Airway epithelial cell (primary cell): ENCODE data around the gene ARHGEF39. TPM values are rescaled to one million over a fixed set of nuclear protein-coding genes. Genes with fewer than 3 reads are reported as not detected.

Experiments used
- total RNA-seq: library from RNA; depleted of rRNA; stranded (reverse); fragments of >200 nt; gene quantifications from 2 replicates; pipeline ENCODE4 v1.2.3, GENCODE V29; 2015

ARHGEF39 gene, protein sequence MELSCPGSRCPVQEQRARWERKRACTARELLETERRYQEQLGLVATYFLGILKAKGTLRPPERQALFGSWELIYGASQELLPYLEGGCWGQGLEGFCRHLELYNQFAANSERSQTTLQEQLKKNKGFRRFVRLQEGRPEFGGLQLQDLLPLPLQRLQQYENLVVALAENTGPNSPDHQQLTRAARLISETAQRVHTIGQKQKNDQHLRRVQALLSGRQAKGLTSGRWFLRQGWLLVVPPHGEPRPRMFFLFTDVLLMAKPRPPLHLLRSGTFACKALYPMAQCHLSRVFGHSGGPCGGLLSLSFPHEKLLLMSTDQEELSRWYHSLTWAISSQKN
- total RNA-seq = 5.5 and 6.5 TPM in 2 replicates

GRCh38 chr9:35664531-35665470 is at the start of gene ARHGEF39:
Gene ARHGEF39, minus strand, starts transcription at chr9:35665195. Its CDS starts 26 bp downstream, at chr9:35665169.

GRCh38 chr9:35689542-35690293 is 24.7 kb upstream of the ARHGEF39 start, which contains the start of gene TPM2:
Gene TPM2, minus strand, starts transcription at chr9:35689925. Its CDS starts 108 bp downstream, at chr9:35689817.

DNA sequence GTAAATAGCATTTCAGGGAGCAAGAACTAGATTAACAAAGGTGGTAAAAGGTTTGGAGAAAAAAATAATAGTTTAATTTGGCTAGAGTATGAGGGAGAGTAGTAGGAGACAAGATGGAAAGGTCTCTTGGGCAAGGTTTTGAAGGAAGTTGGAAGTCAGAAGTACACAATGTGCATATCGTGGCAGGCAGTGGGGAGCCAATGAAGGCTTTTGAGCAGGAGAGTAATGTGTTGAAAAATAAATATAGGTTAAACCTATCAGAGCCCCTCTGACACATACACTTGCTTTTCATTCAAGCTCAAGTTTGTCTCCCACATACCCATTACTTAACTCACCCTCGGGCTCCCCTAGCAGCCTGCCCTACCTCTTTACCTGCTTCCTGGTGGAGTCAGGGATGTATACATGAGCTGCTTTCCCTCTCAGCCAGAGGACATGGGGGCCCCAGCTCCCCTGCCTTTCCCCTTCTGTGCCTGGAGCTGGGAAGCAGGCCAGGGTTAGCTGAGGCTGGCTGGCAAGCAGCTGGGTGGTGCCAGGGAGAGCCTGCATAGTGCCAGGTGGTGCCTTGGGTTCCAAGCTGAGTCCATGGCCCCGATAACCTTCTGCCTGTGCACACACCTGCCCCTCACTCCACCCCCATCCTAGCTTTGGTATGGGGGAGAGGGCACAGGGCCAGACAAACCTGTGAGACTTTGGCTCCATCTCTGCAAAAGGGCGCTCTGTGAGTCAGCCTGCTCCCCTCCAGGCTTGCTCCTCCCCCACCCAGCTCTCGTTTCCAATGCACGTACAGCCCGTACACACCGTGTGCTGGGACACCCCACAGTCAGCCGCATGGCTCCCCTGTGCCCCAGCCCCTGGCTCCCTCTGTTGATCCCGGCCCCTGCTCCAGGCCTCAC is 8.4 kb upstream of the ARHGEF39 start, which contains the start of gene CA9:
Gene CA9, plus strand, starts transcription at position 797 of the 893 bp plus-strand sequence. Its CDS starts 32 bp downstream, at position 829.

GRCh38 chr9:35658137-35658967 is 6.6 kb downstream of the ARHGEF39 start, which contains the start of gene CCDC107:
Gene CCDC107, plus strand, starts transcription at chr9:35658292. Its CDS starts 88 bp downstream, at chr9:35658380.

GRCh38 chr9:35657546-35658136 is 7.4 kb downstream of the ARHGEF39 start, which contains the start of gene RMRP:
Gene RMRP, minus strand, starts transcription at chr9:35658019.

GRCh38 chr9:35650341-35651158 is 14.4 kb downstream of the ARHGEF39 start, which contains the start of gene SIT1:
Gene SIT1, minus strand, starts transcription at chr9:35650931. Its CDS starts 78 bp downstream, at chr9:35650853.

GRCh38 chr9:35618325-35618727 is 46.7 kb downstream of the ARHGEF39 start, which contains the start of gene CD72:
Gene CD72, minus strand, starts transcription at chr9:35618413. Its CDS starts 110 bp downstream, at chr9:35618303.

Other genes starting within 250 kb of the ARHGEF39 start
- 10.3 and 14.2 TPM in 2 replicates for gene RUSC2, start 175.1 kb downstream of the ARHGEF39 start, total RNA-seq
- 10.0 and 16.8 TPM in 2 replicates for gene TESK1, start 59.9 kb downstream of the ARHGEF39 start, total RNA-seq
- 0.56 TPM in 1 of 2 replicates, not detected in the other for gene CD72, start 46.8 kb downstream of the ARHGEF39 start, total RNA-seq
- not detected in 2 replicates for gene SIT1, start 14.3 kb downstream of the ARHGEF39 start, total RNA-seq
- 4,407 and 7,542 TPM in 2 replicates for gene RMRP, start 7.2 kb downstream of the ARHGEF39 start, total RNA-seq
- gene CCDC107, start 6.9 kb downstream of the ARHGEF39 start, total RNA-seq = 8.7 and 13.0 TPM in 2 replicates
- 39.5 and 44.6 TPM in 2 replicates for gene CA9, start 8.7 kb upstream of the ARHGEF39 start, total RNA-seq
- 256 and 320 TPM in 2 replicates for gene TPM2, start 24.7 kb upstream of the ARHGEF39 start, total RNA-seq
- 102 and 136 TPM in 2 replicates for gene TLN1, start 67.0 kb upstream of the ARHGEF39 start, total RNA-seq
- gene CREB3, start 67.5 kb upstream of the ARHGEF39 start, total RNA-seq = 41.8 and 47.8 TPM in 2 replicates
- gene GBA2, start 84.0 kb upstream of the ARHGEF39 start, total RNA-seq = 22.4 and 23.6 TPM in 2 replicates
- 14.4 and 17.4 TPM in 2 replicates for gene RGP1, start 84.1 kb upstream of the ARHGEF39 start, total RNA-seq
- not detected in 2 replicates for gene MSMP, start 89.1 kb upstream of the ARHGEF39 start, total RNA-seq
- 4.0 and 12.5 TPM in 2 replicates for gene NPR2, start 126.4 kb upstream of the ARHGEF39 start, total RNA-seq
- not detected in 2 replicates for gene SPAG8, start 147.1 kb upstream of the ARHGEF39 start, total RNA-seq
- gene HINT2, start 149.8 kb upstream of the ARHGEF39 start, total RNA-seq = 19.9 and 24.8 TPM in 2 replicates
- not detected in 2 replicates for gene FAM221B, start 163.5 kb upstream of the ARHGEF39 start, total RNA-seq
- gene TMEM8B, start 164.0 kb upstream of the ARHGEF39 start, total RNA-seq = 4.5 and 5.7 TPM in 2 replicates
- gene OR13J1, start 205.2 kb upstream of the ARHGEF39 start, total RNA-seq = not detected in 2 replicates
- gene HRCT1, start 241.0 kb upstream of the ARHGEF39 start, total RNA-seq = 1.1 TPM in 1 of 2 replicates, not detected in the other
- gene SPAAR, start 244.3 kb upstream of the ARHGEF39 start, total RNA-seq = 0.21 TPM in 1 of 2 replicates, not detected in the other